Anterior cingulate cortex (tissue), 58 donors: ENCODE results near the gene KCTD1.

Experiments used
- DNase-seq, 58 donors: peaks; one replicate each; lab custom pipeline; 2025; lab: John Stamatoyannopoulos, UW

Gene KCTD1

DNA sequence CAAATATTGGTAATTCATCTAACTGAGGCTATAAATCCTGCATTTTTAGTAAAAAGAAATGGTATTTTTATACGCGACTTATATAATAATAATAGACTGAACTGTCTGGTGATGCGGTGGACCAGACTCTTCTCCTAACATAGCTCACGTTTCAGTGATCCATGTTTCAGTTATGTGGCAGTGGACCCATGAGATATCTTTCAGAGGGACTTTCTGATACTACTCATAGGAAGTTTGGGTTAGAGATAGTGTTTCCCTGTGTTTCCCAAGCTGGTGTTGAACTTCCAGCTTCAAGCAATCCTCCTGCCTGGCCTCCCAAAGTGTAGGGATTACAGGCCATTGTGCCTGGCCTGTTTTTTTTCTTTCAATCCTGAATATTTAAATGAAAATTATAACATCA, 59.2 kb downstream of the KCTD1 start:
- no peak for DNase-seq

DNA sequence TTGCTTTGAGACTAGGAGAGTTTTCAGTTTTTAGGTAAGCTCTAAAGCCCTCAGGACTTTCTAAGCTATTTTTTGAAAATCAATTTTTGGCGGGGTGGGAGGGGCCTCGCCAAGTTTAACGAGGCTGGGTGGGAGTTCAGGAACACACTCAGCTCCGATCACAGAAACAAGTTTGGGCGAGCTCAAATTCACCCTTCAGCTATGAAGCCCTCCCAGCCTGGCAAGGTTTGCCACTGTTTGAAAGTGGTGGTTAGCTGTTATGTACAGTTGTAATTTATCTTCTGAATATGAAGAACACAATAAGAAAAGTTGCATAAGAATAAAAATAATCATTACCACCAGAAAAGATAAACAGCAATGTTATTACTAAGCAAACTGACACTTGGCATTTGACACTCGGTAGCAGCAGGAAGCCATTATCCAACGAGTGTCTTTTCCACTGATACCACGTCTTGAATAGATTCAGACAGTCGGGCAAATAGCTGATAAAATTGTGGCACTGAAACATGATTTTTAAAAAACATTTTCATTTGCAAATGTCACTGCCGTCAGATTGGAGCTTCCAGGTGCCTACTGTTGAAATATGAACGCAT, 59.8 kb downstream of the KCTD1 start:
- DNase-seq = no peak

DNA sequence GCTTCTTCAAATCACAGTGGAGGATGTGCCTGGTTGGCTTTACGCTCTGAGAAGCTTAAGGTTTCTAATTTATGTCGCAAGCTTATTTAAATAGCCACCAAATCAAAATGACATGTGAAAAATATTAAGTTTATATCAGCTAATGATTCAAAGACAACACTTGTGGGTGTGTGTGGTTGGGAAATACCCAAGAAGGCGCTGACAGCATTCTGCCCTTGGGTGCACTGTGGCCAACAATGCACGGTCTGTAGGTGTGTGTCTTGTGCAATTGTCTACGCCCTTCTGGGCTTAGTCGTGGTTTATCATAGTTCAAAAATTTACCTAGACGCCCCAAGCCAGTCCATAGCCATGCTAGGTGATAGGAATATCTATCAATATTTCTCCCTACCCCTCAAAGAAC, 60.9 kb downstream of the KCTD1 start:
- no peak for DNase-seq

DNA sequence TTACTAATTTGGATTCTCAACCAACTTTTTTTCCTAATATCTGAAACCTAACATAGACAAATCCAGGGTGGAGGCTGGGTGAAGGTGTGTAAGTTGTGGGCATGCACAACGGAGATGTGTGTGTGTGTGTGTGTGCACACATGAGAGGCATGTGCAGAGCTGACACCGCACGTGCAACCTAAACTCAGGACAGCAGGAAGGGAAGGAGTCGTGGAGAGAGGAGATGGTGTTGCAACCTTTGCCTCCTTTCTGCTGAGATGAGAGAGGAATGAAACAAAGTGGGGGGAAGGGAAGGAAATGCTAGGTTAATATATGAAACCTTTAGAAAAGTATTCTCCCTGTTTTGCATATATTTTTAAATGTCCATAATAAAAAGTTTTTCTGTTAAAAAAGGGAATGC, 64.7 kb downstream of the KCTD1 start:
- DNase-seq = no peak

DNA sequence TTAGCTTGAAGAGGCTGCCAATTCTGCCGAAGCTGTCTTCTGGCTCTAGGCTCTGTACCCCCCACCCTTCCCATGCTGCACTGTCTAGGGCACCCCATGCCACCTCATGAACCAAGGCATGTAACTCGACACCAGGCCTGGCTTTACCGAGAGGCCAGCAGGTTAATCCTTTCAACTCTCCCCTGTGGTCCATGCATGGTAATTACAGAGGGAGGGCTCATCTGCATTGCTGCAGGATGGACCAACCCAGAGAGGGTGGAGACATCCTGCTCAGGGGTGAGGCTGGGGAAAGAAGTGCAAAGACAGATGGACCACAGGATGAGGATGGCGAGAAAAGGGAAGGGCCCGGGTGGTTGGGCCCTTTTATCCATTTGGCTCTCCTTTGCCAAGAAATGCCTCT, 65.8 kb downstream of the KCTD1 start:
- no peak for DNase-seq

DNA sequence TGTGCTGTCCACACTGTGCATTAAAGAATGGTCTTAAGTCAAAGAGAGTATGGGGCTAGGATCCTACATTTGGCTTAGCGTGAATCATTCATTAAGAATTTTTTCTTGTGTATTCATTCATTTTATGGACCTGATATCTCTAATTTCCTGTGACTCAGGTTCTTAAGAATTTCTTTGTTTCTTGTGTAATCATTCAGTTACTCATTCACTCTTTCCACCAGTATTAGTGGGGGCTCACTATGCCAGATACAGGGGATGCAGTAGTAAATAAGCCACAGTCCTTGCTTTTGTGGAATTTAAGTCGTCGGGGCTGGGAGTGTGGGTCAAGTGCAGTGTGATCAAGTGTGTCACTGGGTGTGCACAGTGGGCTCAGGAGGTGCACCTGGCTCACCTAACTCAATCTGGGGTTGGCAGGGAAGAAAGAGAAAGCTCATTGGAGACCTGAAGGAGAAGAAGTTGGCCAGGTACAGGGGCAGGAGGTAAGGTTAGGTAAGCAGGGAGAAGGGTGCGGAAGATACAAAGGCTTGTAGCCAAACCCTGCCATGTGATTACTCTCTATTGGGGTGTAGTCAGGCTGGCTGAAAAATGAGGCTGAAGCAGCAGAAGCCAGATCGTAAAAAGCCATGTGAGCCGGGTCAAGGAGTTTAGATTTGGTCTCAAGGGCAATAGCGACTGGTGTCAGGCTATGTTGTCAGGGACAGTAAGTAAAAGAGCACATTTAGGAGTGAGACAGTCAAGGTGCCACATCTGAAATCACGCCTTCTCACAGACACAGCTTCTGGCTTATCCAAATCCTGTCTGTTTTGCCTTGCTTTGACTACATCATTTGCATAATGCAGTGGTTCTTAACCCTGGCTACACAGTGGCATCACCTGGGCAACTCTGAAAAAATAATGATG, 67.2 kb downstream of the KCTD1 start:
- no peak for DNase-seq

DNA sequence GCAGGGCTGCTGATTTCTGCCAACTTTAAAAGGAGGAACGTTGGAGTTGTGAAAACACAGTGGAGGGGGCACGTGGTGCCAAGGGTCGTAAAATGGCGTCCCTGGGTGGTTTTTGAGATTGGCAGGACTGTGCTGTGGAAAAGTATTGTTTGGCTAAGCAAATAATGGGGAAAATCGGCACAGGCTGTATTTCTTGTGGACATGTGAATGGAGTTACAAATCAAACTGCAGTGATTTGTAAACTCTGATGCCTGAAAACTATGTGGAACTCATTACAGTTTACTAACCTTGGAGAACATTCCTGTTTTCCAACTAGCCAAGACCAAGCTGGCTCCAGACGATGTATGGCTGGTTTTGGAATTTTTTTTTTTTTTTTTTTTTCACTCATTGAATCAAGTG, 68.7 kb downstream of the KCTD1 start:
- DNase-seq = no peak

DNA sequence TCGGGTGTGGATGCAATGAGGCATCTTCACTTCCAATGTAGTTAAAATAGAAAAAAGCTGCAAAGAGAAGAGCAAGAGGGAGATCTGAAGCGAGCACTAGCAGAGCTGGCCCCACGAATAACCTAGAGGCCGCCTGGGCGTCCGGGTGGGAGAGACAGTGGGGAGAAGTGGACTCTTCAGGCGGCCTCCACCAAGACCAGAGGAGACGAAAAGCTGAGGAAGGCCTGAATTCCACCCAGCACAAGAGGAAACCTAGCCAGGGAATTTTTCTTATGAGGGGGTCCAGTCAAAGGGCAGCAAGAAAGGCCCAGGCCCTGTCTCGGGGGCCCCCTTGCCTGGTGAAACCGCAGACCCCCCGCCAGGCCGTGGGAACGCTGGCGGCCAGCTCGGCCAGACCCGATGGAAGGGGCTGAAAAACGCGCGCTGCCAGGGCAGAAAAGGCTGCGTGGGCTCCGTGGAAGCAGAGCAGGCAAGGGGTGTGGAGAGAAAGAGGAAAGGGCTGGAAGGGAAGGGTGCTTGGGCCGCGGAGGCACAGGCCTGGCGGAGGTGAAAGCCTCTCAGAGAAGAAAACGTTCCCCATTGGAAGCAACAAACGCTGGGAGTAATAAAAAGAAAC, 69.2 kb downstream of the KCTD1 start:
- peak in 1 of 58 donors; percentile 15 for DNase-seq

DNA sequence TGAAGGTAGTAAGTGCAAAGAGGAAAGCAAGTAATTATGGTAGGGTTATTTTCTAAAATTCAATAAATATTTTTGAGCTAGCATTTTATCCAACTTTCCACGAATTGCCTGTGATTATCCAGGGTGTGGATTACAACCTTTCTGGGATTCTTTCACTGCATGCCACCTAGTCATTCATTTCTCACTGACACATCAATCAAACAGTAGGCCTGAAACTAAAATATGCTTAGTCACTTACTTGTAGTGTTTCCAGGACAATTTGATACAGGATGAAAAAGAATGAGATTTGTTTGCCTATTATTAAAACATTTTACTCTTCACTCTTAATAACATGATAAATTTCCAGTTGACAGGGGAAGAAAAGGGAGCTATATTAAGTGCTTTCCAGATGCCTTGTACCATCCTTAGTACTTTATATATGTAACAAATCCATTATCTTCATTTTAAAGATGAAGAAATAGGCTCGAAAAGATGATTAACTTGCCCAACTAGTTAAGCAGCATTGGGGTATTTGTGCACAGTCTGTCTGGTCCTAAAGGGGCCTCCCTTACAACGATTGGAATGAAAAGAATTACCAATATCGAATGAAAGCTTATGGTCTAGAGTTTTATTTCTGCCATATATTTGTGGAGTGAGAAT, 70.4 kb downstream of the KCTD1 start:
- DNase-seq = no peak

DNA sequence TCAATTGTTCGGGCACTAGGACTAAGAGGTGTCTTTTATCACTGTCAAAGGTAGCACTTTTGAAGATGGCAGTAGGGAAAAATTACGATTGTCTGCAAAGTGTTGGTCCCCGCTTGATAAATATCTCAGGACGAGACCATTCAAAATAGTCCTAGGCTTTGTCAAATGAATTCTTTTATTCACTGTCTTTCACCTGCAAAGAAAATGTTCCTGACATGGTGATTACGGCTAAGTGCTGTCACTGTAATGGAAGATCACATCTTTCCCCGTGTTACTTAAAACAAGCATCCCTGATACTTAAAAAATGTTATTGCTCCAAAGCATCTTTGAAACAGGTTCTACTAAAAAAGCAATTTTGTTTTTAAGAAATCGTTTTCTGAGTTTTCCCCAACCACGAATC, 71.7 kb downstream of the KCTD1 start:
- DNase-seq = no peak

DNA sequence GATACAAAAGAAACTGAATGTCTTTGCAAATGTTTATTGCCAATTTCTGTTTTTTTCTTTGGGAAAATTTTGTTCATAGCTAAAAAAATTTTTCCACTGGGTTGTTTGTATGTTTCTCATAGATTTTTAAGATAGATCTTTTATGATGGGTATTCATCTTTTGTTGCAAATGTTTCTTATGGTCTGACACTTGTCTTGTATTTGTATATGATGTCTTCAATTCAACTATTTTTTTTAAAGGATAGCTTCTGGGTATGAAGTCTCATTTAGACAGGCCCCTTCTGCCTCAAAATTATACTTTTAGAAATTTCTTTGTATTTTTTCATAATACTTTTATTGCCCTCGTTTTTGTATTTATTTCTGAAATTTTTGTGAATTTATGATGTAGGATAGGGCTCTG, 73.8 kb downstream of the KCTD1 start:
- no peak for DNase-seq

DNA sequence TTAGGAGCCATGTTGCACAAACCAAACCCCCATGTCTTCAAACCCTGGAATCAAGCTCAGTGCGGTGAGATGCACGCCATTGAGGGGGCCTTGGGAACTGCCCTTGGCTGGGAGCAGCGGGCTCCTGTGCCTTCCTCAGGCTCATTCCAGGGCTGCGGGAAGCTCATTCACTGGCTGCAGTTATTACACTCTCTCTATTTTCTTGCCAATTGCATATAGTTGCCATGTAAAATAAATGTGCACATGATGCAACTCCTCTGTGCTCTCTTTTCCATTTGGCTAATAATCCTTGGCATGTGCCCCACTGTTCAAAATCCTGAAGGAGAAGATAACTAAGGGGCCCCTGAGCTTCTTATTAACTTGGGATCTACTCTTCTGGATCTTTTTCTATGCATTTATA, 74.7 kb downstream of the KCTD1 start:
- DNase-seq = no peak

DNA sequence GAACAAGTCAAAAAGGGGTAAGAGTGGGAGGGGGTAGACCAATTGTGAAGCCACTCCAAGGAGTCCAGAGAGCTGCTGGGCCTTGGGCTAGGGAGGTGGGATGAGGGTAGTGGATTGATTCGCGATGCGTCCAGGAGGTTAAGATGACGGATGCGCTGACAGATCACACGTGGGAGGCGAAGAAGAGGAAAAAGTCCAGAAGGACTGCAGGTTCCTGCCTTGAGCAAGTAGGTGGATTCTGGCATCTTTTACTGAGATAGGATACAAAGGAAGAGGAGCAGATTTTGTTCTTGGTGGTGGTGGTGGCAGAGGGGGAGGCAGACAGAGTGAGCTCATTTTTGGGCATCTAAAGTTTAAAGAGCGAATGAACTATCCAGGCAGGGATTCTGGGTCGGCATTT, 76.5 kb downstream of the KCTD1 start:
- DNase-seq = peak in 14 of 58 donors; percentile 18 to 44 (median 28)

DNA sequence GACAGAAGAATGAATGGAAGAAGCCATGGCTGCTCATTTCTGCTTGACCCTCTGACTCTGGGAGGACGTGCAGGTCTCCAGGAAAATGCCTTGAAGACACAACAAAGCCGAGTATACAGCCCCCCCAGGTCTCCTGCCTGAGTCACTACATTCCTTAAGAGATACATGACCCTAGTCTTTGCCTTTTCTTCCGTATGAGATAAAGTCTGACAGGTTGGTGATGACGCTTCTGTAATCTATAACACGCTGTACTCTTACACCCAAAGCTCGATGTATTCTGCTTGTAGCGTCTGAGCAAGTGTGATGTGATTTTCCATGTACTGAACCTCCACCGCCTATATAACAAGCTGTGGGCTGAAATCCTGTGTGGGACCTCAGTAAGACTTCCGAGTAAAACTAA, 77.3 kb downstream of the KCTD1 start:
- DNase-seq = peak in 2 of 58 donors; percentile 6 to 18

DNA sequence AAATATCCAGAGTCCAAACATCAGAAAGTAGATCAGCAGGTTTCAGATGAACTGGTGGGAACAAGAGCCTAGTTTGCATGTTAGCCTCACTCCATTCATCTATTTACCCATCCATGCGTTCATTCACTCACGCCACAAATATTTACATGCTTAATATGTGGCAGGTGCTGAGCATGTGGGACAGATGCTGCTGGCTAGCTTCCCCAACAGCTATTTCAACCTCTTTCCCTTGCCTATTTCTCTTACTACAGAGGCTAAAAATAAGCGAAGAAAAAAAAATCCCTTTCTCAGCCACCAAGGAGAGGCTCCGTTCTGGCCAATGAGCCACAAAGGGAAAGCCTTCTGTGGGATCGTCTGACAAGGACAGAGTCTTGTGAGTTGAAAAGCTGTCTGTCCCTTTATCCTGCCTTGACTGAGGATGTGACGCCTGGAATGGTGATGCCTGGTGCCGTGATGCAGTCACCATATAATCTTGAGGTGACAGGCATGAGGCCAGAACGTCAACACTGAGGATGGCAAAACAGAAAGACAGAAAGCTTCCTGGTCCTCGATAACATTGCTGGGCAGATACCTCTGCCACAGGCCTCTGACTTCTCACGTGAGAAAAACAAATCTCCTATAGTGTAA, 78.2 kb downstream of the KCTD1 start:
- DNase-seq = peak in 3 of 58 donors; percentile 31 to 38 (median 31)

DNA sequence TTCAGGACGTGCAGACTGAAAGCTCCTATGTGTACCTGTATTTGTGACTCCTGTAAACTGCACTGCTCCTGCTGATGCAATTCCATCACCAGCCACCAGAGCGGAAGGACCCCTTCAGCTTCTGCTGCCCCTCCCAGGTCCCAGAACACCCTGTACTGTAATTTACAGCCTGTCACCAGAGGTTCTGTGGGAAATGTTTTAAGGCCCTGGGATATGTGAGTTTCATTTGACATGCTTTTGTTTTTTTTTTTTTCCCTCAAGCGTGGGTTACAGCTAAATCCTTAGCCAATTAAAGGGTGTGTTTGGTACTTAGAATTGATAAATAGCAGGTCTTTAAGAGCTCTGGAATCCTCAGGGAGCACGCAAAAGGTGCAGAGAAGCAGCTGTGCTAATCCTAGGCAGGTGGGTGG, 79.4 kb downstream of the KCTD1 start:
- no peak for DNase-seq

DNA sequence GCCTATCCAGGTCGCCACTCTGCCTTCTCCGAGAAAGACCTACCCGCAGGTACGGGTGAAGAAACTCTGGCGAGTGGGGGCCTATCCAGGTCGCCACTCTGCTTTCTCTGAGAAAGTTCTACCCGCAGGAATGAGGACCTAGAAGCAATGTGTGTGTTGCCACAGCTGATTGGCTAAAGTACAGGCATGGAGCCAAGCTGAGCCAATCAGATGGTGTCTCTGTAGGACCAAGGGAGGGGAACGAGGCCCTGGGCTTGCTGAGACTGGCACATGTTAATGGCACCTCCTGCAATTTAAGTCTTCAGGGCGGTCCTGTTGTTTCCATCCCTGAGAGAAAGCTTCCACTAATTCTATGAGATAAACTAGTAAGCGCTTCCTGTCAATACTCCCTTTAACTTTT, 82.3 kb downstream of the KCTD1 start:
- DNase-seq = no peak

DNA sequence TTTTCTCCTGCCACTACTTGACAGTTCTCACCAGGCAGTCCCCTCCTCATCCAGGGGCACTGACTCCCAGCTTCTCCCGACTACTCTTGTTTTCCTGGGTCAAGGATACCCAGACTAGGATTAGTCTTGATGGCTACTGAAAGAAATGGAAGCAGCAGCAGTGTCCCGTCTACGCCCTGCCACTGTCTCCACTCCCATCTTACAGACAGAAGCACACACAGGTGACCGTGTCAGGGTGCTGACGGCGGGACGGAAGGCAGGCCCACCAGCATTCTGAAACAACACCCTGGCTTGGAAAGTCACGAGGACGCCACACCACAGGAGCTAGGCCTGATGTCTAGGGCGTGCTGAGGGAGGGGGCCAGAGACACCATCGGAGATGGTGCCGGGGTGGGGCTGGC, 82.9 kb downstream of the KCTD1 start:
- DNase-seq = no peak

DNA sequence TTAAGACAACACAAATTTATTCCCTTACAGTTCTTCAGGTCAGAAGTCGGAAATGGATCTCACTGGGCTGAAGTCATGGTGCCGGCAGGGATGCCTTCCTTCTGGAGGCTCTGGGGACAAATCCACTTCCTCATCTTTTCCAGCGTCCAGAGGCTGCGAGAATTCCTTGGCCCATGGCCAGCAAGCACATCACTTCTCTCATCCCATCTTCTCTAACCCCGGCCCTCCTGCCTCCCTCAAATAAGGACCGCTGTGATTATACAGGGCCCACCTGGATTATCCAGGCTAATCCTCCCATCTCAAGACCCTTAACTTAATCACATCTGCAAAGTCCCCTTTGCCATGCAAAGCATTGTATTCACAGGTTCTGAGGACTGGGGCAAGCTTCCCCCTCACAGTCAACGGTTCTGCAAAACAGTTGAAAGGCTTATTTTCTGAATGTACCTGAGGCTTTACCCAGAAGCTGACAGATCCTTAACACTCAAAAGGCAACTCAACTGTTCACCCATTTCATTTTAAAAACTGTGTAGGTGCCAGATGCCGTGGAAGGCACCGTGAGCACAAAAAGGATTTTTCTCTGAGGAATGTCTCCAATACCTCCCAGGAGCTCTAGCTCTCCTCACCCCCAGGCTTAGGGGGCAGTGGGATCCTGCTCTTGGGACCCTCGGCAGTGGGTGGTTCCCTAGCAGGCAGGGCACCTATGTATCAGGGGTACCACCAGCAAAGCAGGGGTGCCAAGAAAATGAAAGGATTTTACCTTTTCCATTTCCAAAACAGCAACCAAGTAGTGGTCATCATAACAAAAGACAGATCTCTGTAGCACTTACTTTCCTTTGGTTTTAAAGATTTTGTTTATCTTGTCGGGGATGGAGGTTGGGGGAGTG, 84.0 kb downstream of the KCTD1 start:
- no peak for DNase-seq

DNA sequence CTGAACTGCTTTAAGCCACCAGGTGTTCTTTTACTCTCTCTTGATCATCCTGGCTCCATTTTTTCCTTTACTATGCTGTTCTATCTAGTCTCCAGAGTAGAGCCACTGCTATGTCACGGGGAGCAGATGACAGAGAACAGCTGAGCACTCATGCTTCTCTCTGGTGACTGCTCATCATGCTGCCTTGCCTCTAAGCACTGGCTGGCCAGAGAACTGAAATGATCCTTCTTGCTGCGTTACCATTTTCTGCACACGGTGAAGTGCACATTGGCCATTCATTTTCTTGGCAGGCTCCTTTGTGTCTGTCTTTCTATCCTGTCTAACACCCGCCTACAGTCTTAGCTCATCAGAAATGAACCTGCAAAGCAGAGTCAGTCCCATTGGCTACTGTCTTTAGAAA, 86.0 kb downstream of the KCTD1 start:
- DNase-seq = peak in 3 of 58 donors; percentile 11 to 19 (median 13)
